A673 (cell line): ENCODE measurements around the gene CLRN1. TPM values are rescaled to one million over a fixed set of nuclear protein-coding genes. Genes with fewer than 3 reads are reported as not detected.

Experiments
- BruUV-seq: library from RNA; stranded (reverse); fragments of 400-500 nt; replicated peaks from 2 replicates; lab custom pipeline; 2021; lab: Mats Ljungman, UMichigan
- CTCF ChIA-PET: fragments of 300-600 bp; sonication (Branson Sonifier 250); formaldehyde crosslinking; loops from one replicate; lab custom pipeline; 2022; ENCODE audit warnings: antibody characterized with exemption; lab: Charles Lee
- POLR2A ChIA-PET: fragments of 300-600 bp; sonication (Branson Sonifier 250); formaldehyde crosslinking; loops from one replicate; lab custom pipeline; 2022; ENCODE audit warnings: antibody characterized with exemption; ENCODE audit not compliant: low non-redundant PET; lab: Charles Lee
- DNase-seq: peaks from one replicate; pipeline ENCODE4 v3.0.0-alpha.2; 2015; ENCODE audit warnings: low spot score
- H3K27ac ChIP-seq: fragments of 200-600 bp; sonication (generic); 2 replicates; pipeline ENCODE4 v1.5.1; 2016; ENCODE audit warnings: mixed run types, low read depth, mild to moderate bottlenecking, mixed read lengths, antibody characterized with exemption, low read length; ENCODE audit not compliant: poor library complexity, severe bottlenecking
- H3K27me3 ChIP-seq: fragments of 200-600 bp; sonication (generic); replicated peaks from 2 replicates; pipeline ENCODE4 v1.6.1; 2017; ENCODE audit warnings: mixed run types, low read depth, mild to moderate bottlenecking, mixed read lengths, antibody characterized with exemption, low read length; ENCODE audit not compliant: insufficient read depth, poor library complexity
- H3K36me3 ChIP-seq: fragments of 200-600 bp; sonication (generic); 2 replicates; pipeline ENCODE4 v1.6.1; 2016; ENCODE audit warnings: mixed run types, mild to moderate bottlenecking, mixed read lengths, antibody characterized with exemption, low read length; ENCODE audit not compliant: insufficient read depth, poor library complexity, severe bottlenecking
- H3K4me1 ChIP-seq: fragments of 200-600 bp; sonication (generic); 2 replicates; pipeline ENCODE4 v1.6.1; 2017; ENCODE audit warnings: mixed run types, mild to moderate bottlenecking, mixed read lengths, antibody characterized with exemption, low read length; ENCODE audit not compliant: insufficient read depth, poor library complexity, severe bottlenecking
- H3K4me3 ChIP-seq: fragments of 200-600 bp; sonication (generic); 2 replicates; pipeline ENCODE4 v1.5.1; 2016; ENCODE audit warnings: low read depth, mixed run types, mild to moderate bottlenecking, mixed read lengths, low read length; ENCODE audit not compliant: poor library complexity, severe bottlenecking
- H3K9me3 ChIP-seq: fragments of 200-600 bp; sonication (generic); 2 replicates; pipeline ENCODE4 v1.6.1; 2016; ENCODE audit warnings: mixed run types, low read depth, mild to moderate bottlenecking, mixed read lengths, antibody characterized with exemption, low read length; ENCODE audit not compliant: poor library complexity, severe bottlenecking
- EZH2 ChIP-seq: fragments of 200-600 bp; sonication (generic); IDR thresholded peaks from 2 replicates; pipeline ENCODE4 v1.6.1; 2017; ENCODE audit warnings: borderline replicate concordance, low read depth, mild to moderate bottlenecking, mixed read lengths, antibody characterized with exemption, low read length; ENCODE audit not compliant: poor library complexity, severe bottlenecking
- intact Hi-C: fragments of 100-400 bp; cut with micrococcal nuclease; formaldehyde crosslinking; loops from one replicate; pipeline ENCODE4 v1.10.0; 2022; ENCODE audit not compliant: unreplicated experiment
- total RNA-seq: library from RNA; stranded (reverse); gene quantifications from 2 replicates; pipeline ENCODE4 v1.2.3, GENCODE V29; 2021
- TF ChIP-seq, protein P1 (sequence below): fragments of 300-800, 200-600 bp; sonication (generic); conservative IDR thresholded peaks from 2 replicates; pipeline ENCODE4 v1.5.1; 2017; ENCODE audit warnings: low read depth, mild to moderate bottlenecking, antibody characterized with exemption, low read length, moderate library complexity, mixed read lengths

Gene CLRN1
- total RNA-seq, 1 experiment from 2014 or later, result not detected

DNA sequence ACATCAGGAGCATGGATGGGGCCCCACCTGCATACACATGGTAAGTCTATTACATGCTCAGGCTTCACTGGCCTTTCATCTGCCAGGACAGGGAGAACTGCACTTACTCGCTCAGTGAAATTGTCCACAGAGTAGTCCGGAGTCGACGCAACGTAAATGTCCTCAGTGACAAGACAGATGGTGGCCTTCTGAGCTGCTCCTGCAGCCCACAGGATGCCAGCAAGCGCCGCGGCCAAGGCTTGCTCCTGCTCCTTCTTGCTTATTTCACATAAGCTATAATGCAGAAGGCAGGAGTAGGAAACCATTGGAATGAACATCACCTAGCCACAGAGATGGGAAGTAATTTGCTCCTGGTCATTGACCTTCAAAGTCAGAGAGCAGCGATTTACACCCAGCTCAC, 81.7 kb downstream of the CLRN1 start:
- no peak for TF ChIP-seq EZH2
- TF ChIP-seq, protein P1, sequence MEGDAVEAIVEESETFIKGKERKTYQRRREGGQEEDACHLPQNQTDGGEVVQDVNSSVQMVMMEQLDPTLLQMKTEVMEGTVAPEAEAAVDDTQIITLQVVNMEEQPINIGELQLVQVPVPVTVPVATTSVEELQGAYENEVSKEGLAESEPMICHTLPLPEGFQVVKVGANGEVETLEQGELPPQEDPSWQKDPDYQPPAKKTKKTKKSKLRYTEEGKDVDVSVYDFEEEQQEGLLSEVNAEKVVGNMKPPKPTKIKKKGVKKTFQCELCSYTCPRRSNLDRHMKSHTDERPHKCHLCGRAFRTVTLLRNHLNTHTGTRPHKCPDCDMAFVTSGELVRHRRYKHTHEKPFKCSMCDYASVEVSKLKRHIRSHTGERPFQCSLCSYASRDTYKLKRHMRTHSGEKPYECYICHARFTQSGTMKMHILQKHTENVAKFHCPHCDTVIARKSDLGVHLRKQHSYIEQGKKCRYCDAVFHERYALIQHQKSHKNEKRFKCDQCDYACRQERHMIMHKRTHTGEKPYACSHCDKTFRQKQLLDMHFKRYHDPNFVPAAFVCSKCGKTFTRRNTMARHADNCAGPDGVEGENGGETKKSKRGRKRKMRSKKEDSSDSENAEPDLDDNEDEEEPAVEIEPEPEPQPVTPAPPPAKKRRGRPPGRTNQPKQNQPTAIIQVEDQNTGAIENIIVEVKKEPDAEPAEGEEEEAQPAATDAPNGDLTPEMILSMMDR, result no peak
- no peaks in the 10 kb centered on the region for H3K9me3 ChIP-seq
- no peak for DNase-seq
- H3K4me3 ChIP-seq, result no peak overlapping the region
- H3K4me1 ChIP-seq, result no peaks in the 10 kb centered on the region
- intact Hi-C loops, result no loop called here
- BruUV-seq, result no TSS peak
- no peak overlapping the region for H3K27ac ChIP-seq
- ChIA-PET CTCF (no interaction called here), POLR2A (interaction anchor here (0.5 kb wide), 1 partner anchor 322 kb away, joined by 8 read pairs; no protein-coding TSS in a partner anchor)
- H3K27me3 ChIP-seq, result peaks cover 2% of the 10 kb centered on the region
- no peaks in the 10 kb centered on the region for H3K36me3 ChIP-seq

DNA sequence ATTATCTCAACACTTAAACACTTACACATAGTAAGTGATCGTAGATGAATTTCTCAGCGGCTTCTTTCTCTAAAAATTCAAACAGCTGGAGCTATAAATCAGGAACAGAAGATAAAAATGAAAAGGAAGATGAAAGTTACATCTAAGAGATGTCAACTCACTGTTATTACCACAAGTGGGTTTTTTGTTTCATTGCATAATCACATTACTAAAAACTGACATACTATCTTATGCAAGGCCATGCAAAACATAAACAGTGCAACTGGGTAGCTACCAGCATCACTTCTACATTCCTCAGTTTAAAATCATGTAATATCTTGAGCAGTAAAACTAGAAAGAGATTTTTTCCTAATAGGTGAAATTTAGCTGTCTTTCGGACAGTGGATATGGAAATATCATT, 82.2 kb downstream of the CLRN1 start:
- BruUV-seq, result no TSS peak

DNA sequence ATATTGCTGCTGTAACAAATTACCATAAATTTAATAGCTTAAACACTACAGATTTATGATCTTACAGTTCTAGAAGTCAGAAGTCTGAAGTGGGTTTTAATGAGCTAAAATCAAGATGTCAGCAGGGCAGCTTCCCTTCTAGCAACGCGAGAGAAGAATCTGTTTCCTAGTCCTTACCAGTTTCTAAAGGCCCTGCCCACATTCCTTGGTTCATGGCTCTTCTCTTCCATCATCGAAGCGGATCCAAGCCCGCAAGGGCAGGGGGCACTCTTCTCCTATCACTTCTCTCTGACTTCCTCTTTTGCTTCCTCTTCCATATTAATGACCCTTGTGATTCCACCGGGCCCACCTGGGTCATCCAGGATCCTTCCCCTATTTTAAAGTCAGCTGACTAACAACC, 83.4 kb downstream of the CLRN1 start:
- Histone ChIP-seq H3K36me3 (no peaks in the 10 kb centered on the region), H3K27me3 (no peaks in the 10 kb centered on the region), H3K27ac (no peak overlapping the region), H3K9me3 (no peaks in the 10 kb centered on the region), H3K4me1 (no peaks in the 10 kb centered on the region), H3K4me3 (no peak overlapping the region)
- peak; percentile 12 for DNase-seq
- ChIA-PET CTCF (no interaction called here), POLR2A (no interaction called here)
- intact Hi-C loops, result no loop called here
- BruUV-seq, result no TSS peak
- TF ChIP-seq EZH2, result no peak
- TF ChIP-seq, protein P1, result no peak

More for the DNA sequence above, 82.2 kb downstream of the CLRN1 start:
- H3K4me1 ChIP-seq, result no peaks in the 10 kb centered on the region
- peaks cover 2% of the 10 kb centered on the region for H3K27me3 ChIP-seq
- no peak for DNase-seq
- no peaks in the 10 kb centered on the region for H3K9me3 ChIP-seq
- POLR2A ChIA-PET, result interaction anchor here (0.5 kb wide), 1 partner anchor 321 kb away, joined by 8 read pairs; no protein-coding TSS in a partner anchor
- TF ChIP-seq, protein P1, result no peak
- no peak for TF ChIP-seq EZH2
- intact Hi-C loops, result no loop called here
- CTCF ChIA-PET, result no interaction called here
- no peak overlapping the region for H3K27ac ChIP-seq
- no peaks in the 10 kb centered on the region for H3K36me3 ChIP-seq
- no peak overlapping the region for H3K4me3 ChIP-seq
